Aorta (tissue), 5 donors: ENCODE results near the gene CD200. TPM values are rescaled to one million over a fixed set of nuclear protein-coding genes. Genes with fewer than 3 reads are reported as not detected.
"Not testable (repeated sequence)": the region's sequence is repeated elsewhere in the genome, so short reads cannot be mapped to it uniquely, and the experiment has no call there.

Source experiments
- ATAC-seq: fragments of 200-7000 bp; cut with Tn5 transposase; one replicate; pipeline ENCODE4 v1.9.1; 2022; ENCODE audit warnings: moderate library complexity; ENCODE audit not compliant: low FRiP score
- DNase-seq, 2 donors: peaks; one replicate each; pipeline ENCODE4 v3.0.0-alpha.2; 2020
- H3K27ac ChIP-seq, 2 donors: one replicate each; pipeline ENCODE4 v1.5.1; 2013; ENCODE audit warnings: low read length in 2 of 2, mild to moderate bottlenecking in 2 of 2, moderate library complexity in 2 of 2, control low read depth in 1 of 2, inconsistent platforms in 1 of 2, low read depth in 1 of 2
- H3K27me3 ChIP-seq, 2 donors: one replicate each; pipeline ENCODE4 v1.6.1; 2013; ENCODE audit warnings: control low read depth in 1 of 2, low read length in 1 of 2, mild to moderate bottlenecking in 1 of 2, moderate library complexity in 1 of 2; ENCODE audit not compliant: insufficient read depth in 2 of 2, control insufficient read depth in 1 of 2
- H3K36me3 ChIP-seq, 2 donors: one replicate each; pipeline ENCODE4 v1.6.1; 2013; ENCODE audit warnings: control low read depth in 1 of 2, low read length in 1 of 2, mild to moderate bottlenecking in 1 of 2; ENCODE audit not compliant: insufficient read depth in 2 of 2, control insufficient read depth in 1 of 2
- H3K4me1 ChIP-seq, 2 donors: one replicate each; pipeline ENCODE4 v1.6.1; 2013; ENCODE audit warnings: low read length in 2 of 2, control low read depth in 1 of 2, mild to moderate bottlenecking in 1 of 2, moderate library complexity in 1 of 2; ENCODE audit not compliant: insufficient read depth in 2 of 2, control insufficient read depth in 1 of 2
- H3K4me3 ChIP-seq, 2 donors: one replicate each; pipeline ENCODE4 v1.5.1; 2013; ENCODE audit warnings: low read length in 2 of 2, control low read depth in 1 of 2, mild to moderate bottlenecking in 1 of 2
- H3K9me3 ChIP-seq: one replicate; pipeline ENCODE4 v1.6.1; 2013; ENCODE audit warnings: mild to moderate bottlenecking, low read length; ENCODE audit not compliant: control insufficient read depth
- WGBS, 2 donors: extraction: QIAGEN DNeasy Blood & Tissue Kit; methylation state at CpG; one replicate each; pipeline ENCODE4 v1.1.7; 2013; 5-methylcytosine and 5-hydroxymethylcytosine counted together
- intact Hi-C, 2 donors: fragments of 100-400 bp; cut with DNase I; formaldehyde crosslinking; loops; one replicate each; pipeline versions ENCODE4 v1.14.2 to v1.15.0; 2022
- polyA plus RNA-seq, 2 donors: library from polyadenylated mRNA; stranded (reverse); fragments of 200-250 nt; gene quantifications; one replicate each; pipeline ENCODE4 v1.2.3, GENCODE V29; 2013
- total RNA-seq, 2 donors: library from RNA; stranded (reverse); fragmentation: NEBNext Ultra II Directional; extraction: Animal tissue kit (Norgen Biotek cat#: 25700); gene quantifications; one replicate each; pipeline ENCODE4 v1.2.1, GENCODE V29; 2021
- donor health status: healthy with polysubstance abuse.
- donor health status: Bipolar disorder and iron deficiency.
- donor health status: DM: no; HTN: no; CAD: no.
- donor health status: DM: no; HTN: no; CAD: no.
- donor health status: DM: yes; HTN: yes; CAD: no.

The CD200 gene
- total and polyA plus RNA-seq, 4 donors: 15.8 to 45.3 (median 29.9) TPM

GRCh38 chr3:112392393-112393359, 59.7 kb downstream of the CD200 start:
- H3K4me3 ChIP-seq: no peak overlapping the region
- intact Hi-C loops: loop anchor here (5.0 kb wide), 1 partner anchor 60 kb away; the partner anchor contains the start of gene CD200 (in 2 of the 2)
- no peaks in the 10 kb centered on the region for H3K36me3 ChIP-seq
- no peaks in the 10 kb centered on the region for H3K27me3 ChIP-seq
- H3K9me3 ChIP-seq: no peaks in the 10 kb centered on the region
- DNase-seq: no peak
- peaks cover 4 to 10% of the 10 kb centered on the region in 2 donors for H3K4me1 ChIP-seq
- peak overlapping the region in 1 of 2 donors; percentile 43 for H3K27ac ChIP-seq
- WGBS, 2 donors: 79 to 81% methylated on average over 6 of the region's 6 CpGs
- no peak for ATAC-seq

- Histone ChIP-seq H3K27ac (no peak overlapping the region), H3K4me3 (no peak overlapping the region), H3K4me1 (peaks cover 4 to 10% of the 10 kb centered on the region in 2 donors), H3K36me3 (no peaks in the 10 kb centered on the region), H3K9me3 (no peaks in the 10 kb centered on the region), H3K27me3 (no peaks in the 10 kb centered on the region)
- no peak for DNase-seq
- intact Hi-C loops: loop anchor here (5.0 kb wide), 1 partner anchor 61 kb away; the partner anchor contains the start of gene CD200 (in 2 of the 2)
- no peak for ATAC-seq
- WGBS, 2 donors: 62 to 64% methylated on average over 3 of the region's 3 CpGs
Measured at GRCh38 chr3:112393360-112393728, 60.4 kb downstream of the CD200 start.

- peak; percentile 67 for ATAC-seq
- intact Hi-C loops: loop anchor here (2.0 to 5.0 kb wide), 2 partner anchors 17 to 62 kb away; partner anchors contain the start of gene CD200 (in 2 of the 2)
- Histone ChIP-seq H3K27me3 (no peaks in the 10 kb centered on the region), H3K4me3 (no peak overlapping the region), H3K36me3 (no peaks in the 10 kb centered on the region), H3K4me1 (peaks cover 4 to 10% of the 10 kb centered on the region in 2 donors), H3K9me3 (no peaks in the 10 kb centered on the region), H3K27ac (peak overlapping the region; percentile 67 to 88)
- DNase-seq: no peak
- 5 to 15% methylated on average over 4 of the region's 4 CpGs for WGBS, 2 donors
Measured at GRCh38 chr3:112394003-112394640, 61.2 kb downstream of the CD200 start.

GRCh38 chr3:112395181-112395895, 62.4 kb downstream of the CD200 start:
- no peaks in the 10 kb centered on the region for H3K9me3 ChIP-seq
- peaks cover 4 to 10% of the 10 kb centered on the region in 2 donors for H3K4me1 ChIP-seq
- H3K27me3 ChIP-seq: no peaks in the 10 kb centered on the region
- H3K4me3 ChIP-seq: no peak overlapping the region
- WGBS, 2 donors: 31 to 37% methylated on average over 5 of the region's 5 CpGs
- ATAC-seq (no peak), DNase-seq (no peak)
- intact Hi-C loops: loop anchor here in 1 of 2 donors (2.0 kb wide), 1 partner anchor 15 kb away; no protein-coding TSS in a partner anchor
- peak overlapping the region in 1 of 2 donors; percentile 21 for H3K27ac ChIP-seq
- H3K36me3 ChIP-seq: no peaks in the 10 kb centered on the region

DNA sequence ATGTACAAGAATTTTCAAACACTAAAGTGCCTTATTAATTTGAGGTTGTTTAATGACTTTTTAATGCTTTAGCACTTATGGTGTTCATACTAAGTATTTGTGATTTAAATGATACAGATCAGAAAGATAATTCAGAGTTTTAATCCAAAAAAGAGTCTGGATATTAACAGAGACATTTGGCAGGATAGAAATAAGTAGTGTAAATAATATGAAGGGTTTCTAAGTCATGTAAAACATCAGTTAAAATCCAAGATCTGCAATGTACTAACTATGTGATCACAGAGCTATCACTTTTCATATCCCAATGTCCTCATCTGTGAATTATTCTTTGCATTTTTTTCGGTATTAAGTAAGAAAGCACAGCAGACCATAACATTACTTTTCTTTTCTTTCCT, 62.9 kb downstream of the CD200 start:
- no peaks in the 10 kb centered on the region for H3K36me3 ChIP-seq
- H3K4me3 ChIP-seq: no peak overlapping the region
- H3K27me3 ChIP-seq: no peaks in the 10 kb centered on the region
- ATAC-seq (no peak), DNase-seq (no peak)
- H3K27ac ChIP-seq: no peak overlapping the region
- H3K4me1 ChIP-seq: peaks cover 3 to 10% of the 10 kb centered on the region in 2 donors
- no peaks in the 10 kb centered on the region for H3K9me3 ChIP-seq
- intact Hi-C loops: loop anchor here in 1 of 2 donors (2.0 kb wide), 1 partner anchor 15 kb away; no protein-coding TSS in a partner anchor
- WGBS, 2 donors: 0% methylated on average over 1 of the region's 1 CpG

DNA sequence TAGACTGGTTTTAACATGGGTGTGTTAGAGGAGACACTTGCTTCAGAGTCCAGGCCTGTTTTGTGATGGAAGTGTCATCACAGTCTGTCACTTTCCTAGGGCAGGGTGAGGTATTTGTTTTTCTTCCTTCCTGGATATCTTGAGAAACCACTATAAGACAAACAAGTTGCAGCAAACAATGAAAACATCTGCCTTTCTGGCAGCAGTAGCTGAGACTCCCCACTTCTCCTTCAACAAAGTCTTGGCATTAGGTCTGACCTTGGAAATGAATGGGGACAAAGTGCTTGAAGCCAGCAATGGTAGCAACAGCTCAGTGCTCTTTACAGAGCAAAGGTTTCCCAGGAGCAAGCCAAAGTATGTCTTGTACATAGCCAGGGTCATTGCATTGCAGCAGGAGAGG, 64.6 kb downstream of the CD200 start:
- Histone ChIP-seq H3K36me3 (no peaks in the 10 kb centered on the region), H3K27ac (no peak overlapping the region), H3K9me3 (no peaks in the 10 kb centered on the region), H3K4me1 (peaks cover 0 to 2% of the 10 kb centered on the region in 2 donors), H3K27me3 (no peaks in the 10 kb centered on the region), H3K4me3 (no peak overlapping the region)
- DNase-seq: no peak
- no peak for ATAC-seq
- intact Hi-C loops: no loop called here

- Histone ChIP-seq H3K27ac (no peak overlapping the region), H3K27me3 (no peaks in the 10 kb centered on the region), H3K9me3 (no peaks in the 10 kb centered on the region), H3K4me1 (peaks cover 0 to 2% of the 10 kb centered on the region in 2 donors), H3K4me3 (no peak overlapping the region), H3K36me3 (no peaks in the 10 kb centered on the region)
- intact Hi-C loops: no loop called here
- 95 to 97% methylated on average over 2 of the region's 2 CpGs for WGBS, 2 donors
- DNase-seq: no peak
- no peak for ATAC-seq
Measured at GRCh38 chr3:112399064-112399463, 66.1 kb downstream of the CD200 start.

- ATAC-seq, H3K4me3 ChIP-seq, H3K36me3 ChIP-seq, H3K4me1 ChIP-seq, DNase-seq, H3K9me3 ChIP-seq, H3K27me3 ChIP-seq, intact Hi-C loops, H3K27ac ChIP-seq: not testable (repeated sequence)
- 92 to 95% methylated on average over 5 to 6 of the region's 6 CpGs for WGBS, 2 donors
Measured at GRCh38 chr3:112399554-112399953, 66.6 kb downstream of the CD200 start.
